DOHH2 (cell line): ENCODE results near the gene ZNF429.

ENCODE experiments used
- H3F3A ChIP-seq: fragments of 200-600 bp; sonication (generic), shearing (Covaris generic); 2 replicates; pipeline ENCODE4 v1.6.0; 2016; ENCODE audit warnings: antibody characterized with exemption, mild to moderate bottlenecking; ENCODE audit not compliant: control insufficient read depth, insufficient read depth
- H3K27ac ChIP-seq: fragments of 200-600 bp; sonication (generic); 2 replicates; pipeline ENCODE4 v1.5.1; 2014; ENCODE audit warnings: low read depth, mild to moderate bottlenecking, low read length, moderate library complexity
- H3K27me3 ChIP-seq: fragments of 200-600 bp; sonication (generic); 2 replicates; pipeline ENCODE4 v1.6.1; 2014; ENCODE audit warnings: mild to moderate bottlenecking, low read length, mixed read lengths; ENCODE audit not compliant: control insufficient read depth
- H3K36me3 ChIP-seq: fragments of 200-600 bp; sonication (generic); 2 replicates; pipeline ENCODE4 v1.6.1; 2014; ENCODE audit warnings: mild to moderate bottlenecking, low read length, moderate library complexity, mixed read lengths; ENCODE audit not compliant: control insufficient read depth
- H3K4me1 ChIP-seq: fragments of 200-600 bp; sonication (generic); 2 replicates; pipeline ENCODE4 v1.6.1; 2014; ENCODE audit warnings: mild to moderate bottlenecking, low read length, mixed read lengths; ENCODE audit not compliant: control insufficient read depth
- H3K4me2 ChIP-seq: fragments of 200-600 bp; sonication (generic); 2 replicates; pipeline ENCODE4 v1.6.0; 2014; ENCODE audit warnings: mild to moderate bottlenecking, low read length, moderate library complexity
- H3K4me3 ChIP-seq: fragments of 200-600 bp; sonication (generic); 2 replicates; pipeline ENCODE4 v1.5.1; 2014; ENCODE audit warnings: mild to moderate bottlenecking, low read length, mixed read lengths
- H3K79me2 ChIP-seq: fragments of 200-600 bp; sonication (generic); 2 replicates; pipeline ENCODE4 v1.6.1; 2014; ENCODE audit warnings: mild to moderate bottlenecking, low read length, mixed read lengths; ENCODE audit not compliant: control insufficient read depth
- H3K9me2 ChIP-seq: fragments of 200-600 bp; sonication (generic); replicated peaks from 2 replicates; pipeline ENCODE4 v1.6.1; 2014; ENCODE audit warnings: mild to moderate bottlenecking, low read length, mixed read lengths; ENCODE audit not compliant: control insufficient read depth
- H3K9me3 ChIP-seq: fragments of 200-600 bp; sonication (generic); 2 replicates; pipeline ENCODE4 v1.6.1; 2014; ENCODE audit warnings: antibody characterized with exemption, low read length, mixed read lengths; ENCODE audit not compliant: control insufficient read depth, insufficient read depth
- H4K20me1 ChIP-seq: fragments of 200-600 bp; sonication (generic); 2 replicates; pipeline ENCODE4 v1.6.0; 2014; ENCODE audit warnings: low read depth, mild to moderate bottlenecking, antibody characterized with exemption, low read length, moderate library complexity; ENCODE audit not compliant: control insufficient read depth, insufficient read depth
- CTCF ChIP-seq: fragments of 200-600 bp; sonication (generic); IDR thresholded peaks from one replicate; pipeline ENCODE4 v1.5.1; 2014; ENCODE audit warnings: antibody characterized with exemption, mild to moderate bottlenecking, low read depth, low read length; ENCODE audit not compliant: poor library complexity, severe bottlenecking
- EZH2phosphoT487 ChIP-seq: fragments of 200-600 bp; sonication (generic); IDR thresholded peaks from 2 replicates; pipeline ENCODE4 v1.6.1; 2017; ENCODE audit warnings: borderline replicate concordance, mild to moderate bottlenecking, antibody characterized with exemption, low read length, moderate library complexity, mixed read lengths

ZNF429 gene

GRCh38 chr19:21505459-21506451 lies at the start of gene ZNF429:
ZNF429 (plus strand) TSS chr19:21505602; CDS start chr19:21505772, 170 bp downstream.
- peak within 1 kb of the TSS; percentile 74 for H3K4me2 ChIP-seq
- H3F3A ChIP-seq, result no peaks in the 10 kb centered on the region
- H3K36me3 ChIP-seq, result peaks cover 26% of the 10 kb centered on the region
- no peaks in the 10 kb centered on the region for H4K20me1 ChIP-seq
- peak within 1 kb of the TSS; percentile 56 for H3K27ac ChIP-seq
- H3K9me3 ChIP-seq, result peaks cover 16% of the 10 kb centered on the region; the same call in 1 of the 2 replicates
- peaks cover 16% of the 10 kb centered on the region for H3K4me1 ChIP-seq
- TF ChIP-seq CTCF, result peak; percentile 10
- TF ChIP-seq EZH2phosphoT487, result no peak
- peaks cover 33% of the 10 kb centered on the region for H3K79me2 ChIP-seq
- no peaks in the 10 kb centered on the region for H3K9me2 ChIP-seq
- no peaks in the 10 kb centered on the region for H3K27me3 ChIP-seq
- peak within 1 kb of the TSS; percentile 89 for H3K4me3 ChIP-seq

GRCh38 chr19:21460686-21461085 lies 44.7 kb upstream of the ZNF429 start:
- Histone ChIP-seq H3K79me2 (no peaks in the 10 kb centered on the region), H3K36me3 (no peaks in the 10 kb centered on the region), H3K9me2 (no peaks in the 10 kb centered on the region)

GRCh38 chr19:21462540-21462939 lies 42.9 kb upstream of the ZNF429 start:
- no peaks in the 10 kb centered on the region for H3K36me3 ChIP-seq

More at GRCh38 chr19:21460686-21461085, 44.7 kb upstream of the ZNF429 start:
- TF ChIP-seq CTCF (no peak), EZH2phosphoT487 (no peak)
- H4K20me1 ChIP-seq, result no peaks in the 10 kb centered on the region
- no peak overlapping the region for H3K4me2 ChIP-seq
- H3K4me3 ChIP-seq, result no peak overlapping the region
- no peaks in the 10 kb centered on the region for H3K4me1 ChIP-seq
- H3K27me3 ChIP-seq, result no peaks in the 10 kb centered on the region
- H3K9me3 ChIP-seq, result peaks cover 13% of the 10 kb centered on the region
- H3K27ac ChIP-seq, result no peak overlapping the region
- no peaks in the 10 kb centered on the region for H3F3A ChIP-seq

More at GRCh38 chr19:21462540-21462939, 42.9 kb upstream of the ZNF429 start:
- H3K9me2 ChIP-seq, result no peaks in the 10 kb centered on the region
- no peaks in the 10 kb centered on the region for H4K20me1 ChIP-seq
- TF ChIP-seq CTCF (no peak), EZH2phosphoT487 (no peak)
- no peak overlapping the region for H3K4me2 ChIP-seq
- H3K79me2 ChIP-seq, result no peaks in the 10 kb centered on the region
- H3K4me3 ChIP-seq, result no peak overlapping the region
- H3F3A ChIP-seq, result no peaks in the 10 kb centered on the region
- H3K27me3 ChIP-seq, result no peaks in the 10 kb centered on the region
- no peak overlapping the region for H3K27ac ChIP-seq
- no peaks in the 10 kb centered on the region for H3K4me1 ChIP-seq
- H3K9me3 ChIP-seq, result peaks cover 13% of the 10 kb centered on the region
